Mucosa of stomach (tissue), 1 donor: ENCODE measurements around the gene WNT11.
"Not testable (repeated sequence)": the region's sequence is repeated elsewhere in the genome, so short reads cannot be mapped to it uniquely, and the experiment has no call there.

ENCODE experiments used
- H3K27me3 ChIP-seq: one replicate; pipeline ENCODE4 v1.7.0; 2013; ENCODE audit warnings: mild to moderate bottlenecking, low read length; ENCODE audit not compliant: control insufficient read depth, insufficient read depth
- H3K36me3 ChIP-seq: one replicate; pipeline ENCODE4 v1.7.0; 2013; ENCODE audit warnings: low read length; ENCODE audit not compliant: control insufficient read depth, insufficient read depth
- H3K4me1 ChIP-seq: one replicate; pipeline ENCODE4 v1.7.0; 2013; ENCODE audit warnings: mild to moderate bottlenecking, low read length; ENCODE audit not compliant: control insufficient read depth, insufficient read depth
- H3K4me3 ChIP-seq: one replicate; pipeline ENCODE4 v1.7.0; 2013; ENCODE audit warnings: low read length
- H3K9ac ChIP-seq: one replicate; pipeline ENCODE4 v1.7.0; 2013; ENCODE audit warnings: mild to moderate bottlenecking, low read length, moderate library complexity
- H3K9me3 ChIP-seq: one replicate; pipeline ENCODE4 v1.7.0; 2013; ENCODE audit warnings: mild to moderate bottlenecking, low read length, moderate library complexity; ENCODE audit not compliant: control insufficient read depth
- donor health status: Pancreatic carcinoma.

WNT11 gene

DNA sequence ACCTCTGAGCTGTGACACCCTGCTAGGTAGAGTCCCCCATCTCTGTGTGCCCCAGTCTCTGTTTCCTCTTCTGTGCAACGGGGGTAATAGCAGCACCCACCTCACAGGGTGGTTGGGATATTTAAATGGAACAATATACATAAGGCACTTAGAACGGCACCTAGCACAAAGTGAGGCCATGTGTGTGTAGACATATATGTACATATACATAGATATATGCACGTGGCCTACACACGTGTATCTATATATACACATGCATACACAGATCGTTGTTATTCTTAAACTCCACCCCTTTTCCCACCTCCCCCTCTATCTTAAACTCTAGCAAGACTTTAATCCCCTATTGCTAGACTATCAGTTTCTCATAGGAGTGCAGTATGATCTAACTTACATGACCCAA lies 2.4 kb downstream of the WNT11 start:
- Histone ChIP-seq H3K27me3 (peaks cover 64% of the 10 kb centered on the region), H3K4me1 (peaks cover 32% of the 10 kb centered on the region), H3K9ac (no peak overlapping the region), H3K9me3 (no peaks in the 10 kb centered on the region), H3K4me3 (no peak overlapping the region), H3K36me3 (no peaks in the 10 kb centered on the region)

DNA sequence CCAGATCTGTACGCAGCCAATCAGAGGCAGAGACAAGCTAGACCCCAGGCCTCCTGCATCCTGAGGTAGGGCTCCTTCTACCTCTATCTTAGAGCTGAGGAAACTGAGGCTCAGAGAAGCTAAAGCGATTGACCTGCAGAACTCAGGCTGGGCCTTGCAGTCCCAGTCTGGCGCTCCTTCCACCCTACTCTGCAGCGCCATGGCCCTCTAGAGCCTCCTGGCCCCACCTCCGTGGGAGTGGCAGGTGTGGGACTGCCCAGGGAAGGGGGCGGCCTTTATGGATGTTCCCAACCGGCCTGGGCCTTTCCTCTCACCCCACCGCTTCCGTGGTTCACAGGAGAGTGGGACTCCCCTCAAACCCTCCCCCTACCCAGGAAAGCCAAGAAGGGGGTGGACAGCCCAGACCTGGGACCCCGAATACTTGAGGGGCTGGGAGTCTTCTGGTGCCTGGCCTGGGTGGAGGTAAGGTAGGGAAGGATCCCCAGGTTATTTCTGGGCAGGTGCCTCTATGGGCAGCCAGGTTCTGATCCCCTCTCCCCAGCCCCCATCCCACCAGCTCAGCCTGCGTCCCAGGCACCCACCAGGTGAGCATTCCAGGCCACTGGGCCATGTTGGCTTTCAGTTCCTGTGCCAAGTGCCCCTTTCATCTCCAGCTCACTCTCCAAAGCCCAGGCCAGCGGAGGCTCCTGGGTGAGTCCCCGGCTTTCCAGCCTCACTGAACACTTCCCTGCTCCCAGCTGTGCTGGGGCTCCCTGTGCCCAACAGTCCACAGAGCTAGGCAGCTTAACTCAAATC lies 3.0 kb downstream of the WNT11 start:
- Histone ChIP-seq H3K9me3 (no peaks in the 10 kb centered on the region), H3K9ac (no peak overlapping the region), H3K4me1 (peaks cover 26% of the 10 kb centered on the region), H3K36me3 (no peaks in the 10 kb centered on the region), H3K4me3 (no peak overlapping the region), H3K27me3 (peaks cover 58% of the 10 kb centered on the region)

DNA sequence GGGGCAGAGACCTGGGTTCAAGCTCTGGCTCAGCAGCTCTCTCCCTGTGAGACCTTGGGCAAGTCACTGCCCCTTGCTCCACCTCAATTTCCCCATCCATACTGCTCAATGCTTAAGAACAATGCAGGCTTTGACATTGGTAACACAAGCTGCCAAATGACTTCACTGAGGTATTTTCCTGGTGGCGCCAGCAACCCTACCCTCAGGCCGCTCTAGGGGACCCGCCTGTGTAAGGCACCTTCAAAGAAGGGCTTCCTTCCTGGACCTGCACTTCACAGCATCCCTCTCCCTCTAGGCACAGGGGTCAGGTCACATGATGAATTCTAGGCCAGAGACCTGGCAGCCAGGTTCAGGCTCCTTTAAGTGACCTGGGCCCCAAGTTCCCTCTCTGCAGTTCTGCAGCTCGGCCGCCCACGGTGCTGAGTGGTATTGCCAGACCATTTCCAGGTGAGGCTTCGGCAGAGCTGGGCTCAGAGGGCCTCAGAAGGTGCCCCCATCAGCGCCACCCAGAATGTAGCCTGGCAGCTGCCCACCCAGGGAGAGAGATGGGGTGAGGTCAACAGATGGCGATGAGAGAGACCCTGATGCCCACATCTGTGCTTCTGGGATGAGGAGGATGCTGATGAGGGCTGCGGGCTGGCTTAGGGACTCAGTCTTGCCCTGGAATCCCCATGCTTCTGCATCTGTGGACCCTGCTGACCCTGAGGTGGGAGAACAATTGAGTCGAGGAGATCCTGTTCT lies 4.5 kb downstream of the WNT11 start:
- Histone ChIP-seq H3K27me3 (peaks cover 44% of the 10 kb centered on the region), H3K9ac (no peak overlapping the region), H3K9me3 (no peaks in the 10 kb centered on the region), H3K4me1 (peaks cover 11% of the 10 kb centered on the region), H3K36me3 (no peaks in the 10 kb centered on the region), H3K4me3 (no peak overlapping the region)

DNA sequence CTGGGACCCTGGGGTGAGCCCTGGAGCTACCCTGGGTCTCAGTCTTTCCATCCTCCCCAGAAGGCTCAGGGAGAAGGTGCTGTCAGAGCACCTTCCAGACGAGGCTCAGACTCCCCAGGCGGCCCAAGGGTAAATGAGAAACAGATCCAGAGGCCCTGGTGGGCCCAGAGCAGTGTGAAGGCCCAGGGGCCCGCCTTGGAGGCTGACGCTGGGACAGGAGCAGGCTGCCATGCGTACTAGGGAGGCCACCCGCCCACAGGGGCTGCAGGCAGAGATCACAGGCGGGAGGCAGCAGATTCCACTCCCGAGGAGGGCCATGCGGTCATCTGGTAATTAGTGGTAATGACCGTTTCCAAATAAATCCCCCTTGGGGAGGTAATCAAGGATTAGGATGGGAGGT lies 5.2 kb downstream of the WNT11 start:
- Histone ChIP-seq H3K36me3 (no peaks in the 10 kb centered on the region), H3K4me3 (no peak overlapping the region), H3K27me3 (peaks cover 37% of the 10 kb centered on the region), H3K9me3 (no peaks in the 10 kb centered on the region), H3K4me1 (peaks cover 5% of the 10 kb centered on the region), H3K9ac (no peak overlapping the region)

DNA sequence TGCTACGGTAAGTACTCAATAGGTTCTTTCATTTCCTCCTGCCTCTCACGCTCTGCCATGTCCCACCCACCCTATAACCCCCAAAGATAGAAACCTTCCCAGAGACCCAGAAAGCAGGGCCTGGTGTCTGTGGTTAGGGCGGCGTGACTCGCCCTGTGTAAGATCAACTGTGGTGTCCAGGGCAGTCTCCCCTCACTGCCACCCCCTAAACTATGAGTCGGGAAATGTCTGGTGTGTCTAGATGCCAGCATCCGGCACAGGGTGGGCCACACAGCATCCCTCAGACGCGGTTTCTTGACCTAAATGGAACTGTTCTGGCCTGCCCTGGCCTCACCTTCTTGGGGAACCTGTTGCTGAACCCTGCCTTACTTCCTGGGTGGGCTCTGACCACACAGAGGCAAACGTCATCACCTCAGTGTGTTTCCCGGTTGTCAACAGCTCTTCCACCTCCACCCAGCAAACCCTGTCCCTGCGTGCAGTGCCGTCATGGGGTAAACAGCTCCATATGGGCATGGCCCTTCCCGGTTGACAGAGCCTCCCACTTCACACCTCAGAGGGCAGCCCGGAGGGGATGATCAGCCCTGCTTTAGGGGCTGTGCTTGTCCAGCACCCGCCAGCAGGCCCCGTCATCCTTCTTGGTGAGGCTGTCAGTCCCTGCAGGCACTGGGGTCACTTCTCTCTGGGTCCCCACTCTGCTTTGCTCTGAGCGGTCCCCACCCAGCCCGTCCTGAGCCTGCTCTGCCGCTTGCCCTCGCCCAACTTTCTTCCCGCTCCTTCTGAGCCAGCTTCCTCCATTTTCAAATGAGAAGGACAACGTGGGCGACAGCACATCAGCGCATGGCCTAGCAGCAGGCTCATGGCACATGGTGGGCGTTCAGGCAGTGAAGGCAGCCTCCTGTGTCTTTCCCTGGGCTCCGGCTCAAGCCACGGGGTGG lies 6.0 kb downstream of the WNT11 start:
- no peak overlapping the region for H3K4me3 ChIP-seq
- no peaks in the 10 kb centered on the region for H3K36me3 ChIP-seq
- H3K9me3 ChIP-seq, result no peaks in the 10 kb centered on the region
- H3K9ac ChIP-seq, result no peak overlapping the region
- H3K27me3 ChIP-seq, result peaks cover 29% of the 10 kb centered on the region
- H3K4me1 ChIP-seq, result no peaks in the 10 kb centered on the region

DNA sequence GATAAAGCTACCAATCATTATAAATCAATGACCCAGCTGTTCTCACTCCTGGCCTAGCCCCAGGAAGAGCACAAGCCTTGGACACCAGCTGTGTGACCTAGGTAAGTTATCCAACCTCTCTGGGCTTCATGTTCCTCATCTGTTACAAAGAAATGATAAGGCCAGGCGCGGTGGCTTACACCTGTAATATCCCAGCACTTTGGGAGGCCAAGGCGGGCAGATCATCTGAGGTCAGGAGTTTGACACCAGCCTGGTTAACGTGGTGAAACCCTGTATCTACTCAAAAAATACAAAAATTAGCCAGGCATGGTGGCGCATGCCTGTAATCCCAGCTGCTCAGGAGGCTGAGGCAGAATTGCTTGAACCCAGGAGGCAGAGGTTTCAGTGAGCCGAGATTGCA lies 7.6 kb downstream of the WNT11 start:
- H3K9me3 ChIP-seq, H3K36me3 ChIP-seq, H3K4me1 ChIP-seq, H3K9ac ChIP-seq, H3K4me3 ChIP-seq: not testable (repeated sequence)
- peaks cover 13% of the 10 kb centered on the region for H3K27me3 ChIP-seq

DNA sequence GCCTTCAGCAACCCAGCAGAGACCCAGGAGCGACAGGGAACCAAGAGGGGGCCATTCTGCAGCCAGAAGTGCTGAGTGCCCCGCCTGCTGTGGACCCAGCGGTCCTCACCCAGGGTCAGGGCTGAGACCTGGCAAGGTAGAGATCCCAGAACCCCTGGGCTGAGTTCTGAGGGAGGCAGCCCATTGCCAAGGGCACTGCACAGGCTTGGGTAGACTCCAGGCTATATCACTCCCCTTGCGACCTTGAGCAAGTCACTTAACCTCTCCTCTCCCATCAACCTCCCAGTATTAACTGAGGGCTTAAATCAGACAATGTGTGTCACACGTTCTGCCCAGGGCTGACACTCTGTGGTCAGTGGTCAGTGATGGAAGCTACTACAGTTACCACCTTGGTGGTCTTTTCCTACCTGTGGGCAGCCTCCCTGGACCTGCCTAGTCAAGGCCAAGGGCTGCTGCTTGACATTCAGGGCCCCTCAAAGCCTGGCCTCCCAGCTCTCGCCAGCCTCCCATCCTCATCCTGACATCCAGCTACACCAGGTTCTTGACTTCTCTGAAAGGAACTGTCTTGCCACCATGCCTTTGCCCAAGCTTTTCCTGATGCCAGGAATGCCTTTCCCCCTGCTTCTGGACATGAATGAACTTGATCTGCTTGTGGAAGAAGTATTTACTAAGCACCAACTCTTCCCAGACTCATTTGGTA lies 8.2 kb downstream of the WNT11 start:
- Histone ChIP-seq H3K4me3 (no peak overlapping the region), H3K9me3 (no peaks in the 10 kb centered on the region), H3K27me3 (peaks cover 8% of the 10 kb centered on the region), H3K36me3 (no peaks in the 10 kb centered on the region), H3K9ac (no peak overlapping the region), H3K4me1 (no peaks in the 10 kb centered on the region)

DNA sequence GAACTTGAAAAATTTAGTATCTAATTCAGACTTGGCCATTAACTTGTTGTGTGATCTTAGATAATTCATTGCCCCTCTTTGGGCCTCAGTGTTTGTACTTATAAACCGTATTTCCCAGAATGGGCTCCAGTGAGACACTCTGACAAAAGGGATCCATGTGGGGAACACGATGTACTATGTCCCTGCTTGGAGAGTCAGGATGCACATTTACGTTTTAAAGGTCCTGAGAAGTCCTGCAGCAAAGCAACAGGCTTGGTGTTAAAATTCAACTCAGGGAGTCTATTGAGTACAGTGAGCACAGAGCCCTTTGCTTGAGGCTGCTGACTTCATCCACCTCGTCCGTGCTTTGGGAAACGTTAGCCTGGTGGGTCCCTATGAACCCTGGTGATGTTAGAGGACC lies 9.0 kb downstream of the WNT11 start:
- Histone ChIP-seq H3K4me3 (no peak overlapping the region), H3K27me3 (peaks cover 1% of the 10 kb centered on the region), H3K9ac (no peak overlapping the region), H3K9me3 (no peaks in the 10 kb centered on the region), H3K4me1 (no peaks in the 10 kb centered on the region), H3K36me3 (no peaks in the 10 kb centered on the region)

DNA sequence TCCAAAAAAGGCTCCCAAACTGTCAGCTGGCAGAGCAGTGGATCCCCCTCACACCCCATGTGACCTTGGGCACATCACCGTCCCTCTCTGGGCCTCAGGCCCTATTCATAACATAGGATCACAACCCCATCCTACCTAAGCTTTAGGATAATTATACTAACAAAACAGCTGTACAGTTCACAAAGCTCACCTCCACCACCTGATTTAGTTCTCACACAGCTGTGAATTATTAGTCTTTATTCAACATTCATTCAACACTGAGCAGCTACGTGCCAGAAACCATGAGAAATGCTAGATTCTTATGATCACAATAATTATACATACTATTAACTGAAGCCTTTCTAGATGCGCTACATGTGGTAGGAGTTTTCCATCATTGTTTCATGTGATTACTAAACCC lies 9.5 kb downstream of the WNT11 start:
- no peak overlapping the region for H3K4me3 ChIP-seq
- no peaks in the 10 kb centered on the region for H3K9me3 ChIP-seq
- no peak overlapping the region for H3K9ac ChIP-seq
- no peaks in the 10 kb centered on the region for H3K4me1 ChIP-seq
- H3K36me3 ChIP-seq, result no peaks in the 10 kb centered on the region
- H3K27me3 ChIP-seq, result no peaks in the 10 kb centered on the region

DNA sequence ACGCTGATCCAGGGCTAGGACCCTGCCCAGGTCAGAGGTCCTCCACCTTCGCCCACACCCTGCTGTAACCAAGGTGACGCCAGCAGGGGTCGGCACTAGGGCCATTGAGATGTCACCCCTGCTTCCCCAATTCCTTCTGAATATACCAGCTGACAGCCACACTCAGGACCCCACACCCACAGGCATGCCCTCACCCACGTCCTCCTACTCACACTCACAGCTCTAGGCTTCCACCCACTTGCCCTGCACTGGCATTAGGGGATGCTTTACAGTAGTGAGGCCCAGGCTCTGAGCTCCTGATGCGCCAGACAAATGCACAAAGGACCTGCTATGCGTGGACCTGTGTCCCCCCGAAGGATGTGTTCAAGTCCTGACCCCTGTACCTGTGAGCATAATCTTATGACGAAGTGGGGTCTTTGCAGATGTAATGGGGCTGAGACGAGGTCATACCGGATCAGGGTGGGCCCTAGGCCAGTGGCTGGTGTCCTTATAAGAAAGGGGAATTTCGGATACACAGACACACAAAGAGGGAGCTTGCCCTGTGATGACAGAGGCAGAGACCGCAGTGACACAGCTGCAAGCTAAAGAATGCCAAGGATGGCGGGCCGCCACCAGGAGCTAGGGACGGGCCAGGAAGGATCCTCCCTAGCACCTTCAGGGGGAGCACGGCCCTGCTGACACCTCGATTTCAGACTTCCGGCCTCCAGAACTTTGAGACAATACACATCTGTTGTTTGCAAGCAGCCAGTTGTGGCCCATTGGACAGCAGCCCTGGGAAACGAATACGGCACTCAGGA lies 11.2 kb downstream of the WNT11 start:
- H3K27me3 ChIP-seq, result no peaks in the 10 kb centered on the region
- no peak overlapping the region for H3K4me3 ChIP-seq
- no peaks in the 10 kb centered on the region for H3K9me3 ChIP-seq
- H3K9ac ChIP-seq, result no peak overlapping the region
- no peaks in the 10 kb centered on the region for H3K4me1 ChIP-seq
- H3K36me3 ChIP-seq, result no peaks in the 10 kb centered on the region

DNA sequence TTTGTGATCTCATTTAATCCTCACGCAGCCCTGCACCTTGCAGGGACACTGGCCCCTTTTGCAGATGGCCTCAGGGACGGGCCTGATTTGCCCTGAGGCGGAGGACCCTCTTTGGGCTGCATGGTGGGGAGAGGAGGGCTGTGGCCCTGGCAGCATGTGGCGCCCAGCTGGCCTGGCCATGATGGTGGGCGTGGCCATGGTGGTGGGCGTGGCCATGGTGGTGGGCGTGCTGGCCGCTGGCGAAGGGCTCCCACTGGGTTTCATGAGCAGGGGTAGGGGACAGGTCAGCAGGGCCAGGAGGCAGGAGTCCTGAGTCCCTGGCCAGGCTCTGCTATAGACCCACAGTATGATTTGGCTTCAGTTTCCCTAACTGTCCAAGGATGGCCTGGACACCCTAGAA lies 13.1 kb downstream of the WNT11 start:
- Histone ChIP-seq H3K36me3 (no peaks in the 10 kb centered on the region), H3K9me3 (no peaks in the 10 kb centered on the region), H3K4me3 (no peak overlapping the region), H3K27me3 (no peaks in the 10 kb centered on the region), H3K4me1 (no peaks in the 10 kb centered on the region), H3K9ac (no peak overlapping the region)
